GM18858 (cell line): Measurements from ENCODE around the gene TNS3.

Experiments
- ATAC-seq: cut with Tn5 transposase; IDR thresholded peaks from one replicate; pipeline ENCODE4 v1.9.1; 2021; ENCODE audit not compliant: unreplicated experiment

Gene TNS3

GRCh38 chr7:47414342-47415317 lies 167.3 kb downstream of the TNS3 start:
- no peak for ATAC-seq

GRCh38 chr7:47413526-47414341 lies 168.2 kb downstream of the TNS3 start:
- ATAC-seq: no peak

- ATAC-seq: no peak
Observed at GRCh38 chr7:47411901-47412300, 170.0 kb downstream of the TNS3 start.

GRCh38 chr7:47411281-47411869 lies 170.5 kb downstream of the TNS3 start:
- ATAC-seq: no peak

GRCh38 chr7:47408675-47409074 lies 173.2 kb downstream of the TNS3 start:
- ATAC-seq: no peak

GRCh38 chr7:47407821-47408674 lies 173.9 kb downstream of the TNS3 start:
- no peak for ATAC-seq

- ATAC-seq: no peak
Observed at GRCh38 chr7:47407136-47407535, 174.8 kb downstream of the TNS3 start.

- ATAC-seq: no peak
Observed at GRCh38 chr7:47406801-47407129, 175.1 kb downstream of the TNS3 start.

GRCh38 chr7:47405921-47406800 lies 175.8 kb downstream of the TNS3 start:
- no peak for ATAC-seq

GRCh38 chr7:47405286-47405904 lies 176.5 kb downstream of the TNS3 start:
- no peak for ATAC-seq

- no peak for ATAC-seq
Observed at GRCh38 chr7:47404010-47404409, 177.9 kb downstream of the TNS3 start.

GRCh38 chr7:47402941-47403866 lies 178.7 kb downstream of the TNS3 start:
- no peak for ATAC-seq

GRCh38 chr7:47401611-47402570 lies 180.0 kb downstream of the TNS3 start:
- ATAC-seq: no peak

GRCh38 chr7:47400741-47401206 lies 181.1 kb downstream of the TNS3 start:
- no peak for ATAC-seq

- no peak for ATAC-seq
Observed at GRCh38 chr7:47400001-47400400, 181.9 kb downstream of the TNS3 start.

GRCh38 chr7:47394751-47395252 lies 187.1 kb downstream of the TNS3 start:
- ATAC-seq: no peak

- ATAC-seq: no peak
Observed at GRCh38 chr7:47394216-47394615, 187.7 kb downstream of the TNS3 start.
